WTC11 (cell line): ENCODE measurements around the gene PSMA7. TPM values are rescaled to one million over a fixed set of nuclear protein-coding genes. Genes with fewer than 3 reads are reported as not detected.

ENCODE experiments used
- ATAC-seq: fragments of 200-7000 bp; cut with Tn5 transposase; 2 replicates; pipeline ENCODE4 v1.10.0; 2021; ENCODE audit warnings: mild to moderate bottlenecking, moderate library complexity
- CTCF ChIA-PET: fragments of 300-600 bp; sonication (Branson Sonifier 250); formaldehyde crosslinking; loops from one replicate; lab custom pipeline; 2021; ENCODE audit warnings: antibody characterized with exemption; lab: Charles Lee
- POLR2A ChIA-PET: fragments of 350-600 bp; sonication (Branson Sonifier 250); formaldehyde crosslinking; loops from one replicate; lab custom pipeline; 2021; ENCODE audit warnings: antibody characterized with exemption; lab: Charles Lee
- DNase-seq: peaks from one replicate; pipeline ENCODE4 v3.0.0; 2021; ENCODE audit warnings: low spot score
- H3K27ac Mint-ChIP-seq: 2 replicates; pipeline ENCODE4 v1.8.0; 2021; ENCODE audit warnings: mixed read lengths
- H3K27me3 Mint-ChIP-seq: 2 replicates; pipeline ENCODE4 v1.8.0; 2021; ENCODE audit warnings: low read depth, mild to moderate bottlenecking, moderate library complexity, mixed read lengths
- H3K36me3 Mint-ChIP-seq: 2 replicates; pipeline ENCODE4 v1.8.0; 2021; ENCODE audit warnings: mixed read lengths
- H3K4me1 Mint-ChIP-seq: 2 replicates; pipeline ENCODE4 v1.8.0; 2022; ENCODE audit warnings: mixed read lengths
- H3K4me3 Mint-ChIP-seq: 2 replicates; pipeline ENCODE4 v1.8.0; 2021; ENCODE audit warnings: mild to moderate bottlenecking, moderate library complexity, mixed read lengths
- H3K9me3 Mint-ChIP-seq: 2 replicates; pipeline ENCODE4 v1.8.0; 2021; ENCODE audit warnings: mixed read lengths
- AR ChIP-seq: fragments of 250-450 bp; sonication (Bioruptor Pico); IDR thresholded peaks from 2 replicates; pipeline ENCODE4 v1.9.0; 2021; ENCODE audit warnings: mild to moderate bottlenecking
- ARID4B ChIP-seq: sonication (generic); formaldehyde crosslinking; IDR thresholded peaks from 2 replicates; pipeline ENCODE4 v1.8.0; 2023; ENCODE audit warnings: missing genetic modification reagents, mild to moderate bottlenecking, borderline replicate concordance
- E2F1 ChIP-seq: sonication (generic); formaldehyde crosslinking; IDR thresholded peaks from 2 replicates; pipeline ENCODE4 v1.8.0; 2022; ENCODE audit warnings: mild to moderate bottlenecking, missing genetic modification reagents
- ERG ChIP-seq: fragments of 250-450 bp; sonication (Bioruptor Pico); IDR thresholded peaks from 2 replicates; pipeline ENCODE4 v1.8.0; 2021; ENCODE audit warnings: mild to moderate bottlenecking
- ESRRA ChIP-seq: sonication (generic); formaldehyde crosslinking; IDR thresholded peaks from 2 replicates; pipeline ENCODE4 v1.8.1; 2022; ENCODE audit warnings: mild to moderate bottlenecking, missing genetic modification reagents, borderline replicate concordance
- FOXJ3 ChIP-seq: sonication (generic); formaldehyde crosslinking; IDR thresholded peaks from 2 replicates; pipeline ENCODE4 v1.9.0; 2021; ENCODE audit warnings: missing genetic modification reagents, mild to moderate bottlenecking, borderline replicate concordance
- FOXP4 ChIP-seq: sonication (generic); formaldehyde crosslinking; IDR thresholded peaks from 2 replicates; pipeline ENCODE4 v1.8.0; 2022; ENCODE audit warnings: mild to moderate bottlenecking, missing genetic modification reagents
- GTF2I ChIP-seq: fragments of 250-450 bp; sonication (Bioruptor Pico); conservative IDR thresholded peaks from 2 replicates; pipeline ENCODE4 v1.4.0; 2021; ENCODE audit warnings: mild to moderate bottlenecking
- HMGA2 ChIP-seq: fragments of 250-450 bp; sonication (Bioruptor Pico); IDR thresholded peaks from 2 replicates; pipeline ENCODE4 v1.4.0; 2021; ENCODE audit warnings: mild to moderate bottlenecking, moderate library complexity
- JAZF1 ChIP-seq: fragments of 250-450 bp; sonication (Bioruptor Pico); IDR thresholded peaks from 2 replicates; pipeline ENCODE4 v1.9.0; 2021; ENCODE audit warnings: moderate library complexity, mild to moderate bottlenecking, inconsistent platforms
- JUN ChIP-seq: sonication (generic); formaldehyde crosslinking; IDR thresholded peaks from 2 replicates; pipeline ENCODE4 v1.8.0; 2023; ENCODE audit warnings: mild to moderate bottlenecking, missing genetic modification reagents
- MXD4 ChIP-seq: fragments of 250-450 bp; sonication (Bioruptor Pico); IDR thresholded peaks from 2 replicates; pipeline ENCODE4 v1.8.0; 2021; ENCODE audit warnings: mild to moderate bottlenecking, moderate library complexity, borderline replicate concordance
- PREB ChIP-seq: sonication (generic); formaldehyde crosslinking; IDR thresholded peaks from 2 replicates; pipeline ENCODE4 v1.8.1; 2022; ENCODE audit warnings: mild to moderate bottlenecking, missing genetic modification reagents, moderate library complexity, borderline replicate concordance
- SOX15 ChIP-seq: fragments of 250-450 bp; sonication (Bioruptor Pico); IDR thresholded peaks from 2 replicates; pipeline ENCODE4 v1.9.0; 2021; ENCODE audit warnings: mild to moderate bottlenecking
- SP1 ChIP-seq: sonication (generic); formaldehyde crosslinking; conservative IDR thresholded peaks from 2 replicates; pipeline ENCODE4 v1.8.1; 2022; ENCODE audit warnings: missing genetic modification reagents
- ZNF317 ChIP-seq: sonication (generic); formaldehyde crosslinking; IDR thresholded peaks from 2 replicates; pipeline ENCODE4 v1.8.1; 2023; ENCODE audit warnings: low read depth, mild to moderate bottlenecking, moderate library complexity, missing genetic modification reagents, borderline replicate concordance
- ZNF512 ChIP-seq: sonication (generic); formaldehyde crosslinking; IDR thresholded peaks from 2 replicates; pipeline ENCODE4 v1.8.1; 2022; ENCODE audit warnings: missing genetic modification reagents, borderline replicate concordance
- ZNF671 ChIP-seq: fragments of 250-450 bp; sonication (Bioruptor Pico); IDR thresholded peaks from 2 replicates; pipeline ENCODE4 v1.8.0; 2021; ENCODE audit warnings: mild to moderate bottlenecking
- total RNA-seq: library from RNA; stranded (reverse); gene quantifications from 3 replicates; pipeline ENCODE4 v1.2.3, GENCODE V29; 2021

The PSMA7 gene
- total RNA-seq, 1 experiment from 2014 or later = 364 TPM

GRCh38 chr20:62150310-62150575 is 7.0 kb upstream of the PSMA7 start:
- Mint-ChIP-seq H3K4me3 (no peak overlapping the region), H3K27ac (peak overlapping the region; percentile 97), H3K9me3 (peaks cover 8% of the 10 kb centered on the region), H3K4me1 (peaks cover 43% of the 10 kb centered on the region), H3K36me3 (peaks cover 32% of the 10 kb centered on the region), H3K27me3 (no peaks in the 10 kb centered on the region)
- ChIA-PET CTCF (interaction anchor here (1.6 kb wide), 1 partner anchor 139 kb away, joined by 6 read pairs; no protein-coding TSS in a partner anchor), POLR2A (no interaction called here)
- no peak for DNase-seq
- TF ChIP-seq AR (CRISPR knock-in tag) (no peak), FOXJ3 (CRISPR knock-in tag) (no peak), SP1 (CRISPR knock-in tag) (no peak), ERG (CRISPR knock-in tag) (no peak), ZNF317 (no peak), SOX15 (CRISPR knock-in tag) (no peak)
- no peak for ATAC-seq

GRCh38 chr20:62149532-62150309 is 6.5 kb upstream of the PSMA7 start:
- no peaks in the 10 kb centered on the region for H3K27me3 Mint-ChIP-seq
- peaks cover 8% of the 10 kb centered on the region for H3K9me3 Mint-ChIP-seq
- ChIA-PET CTCF (interaction anchor here (0.8 to 1.6 kb wide), 2 partner anchors 12 to 139 kb away, joined by 3 to 6 read pairs; no protein-coding TSS in a partner anchor), POLR2A (no interaction called here)
- peak overlapping the region; percentile 97 for H3K27ac Mint-ChIP-seq
- DNase-seq (no peak), ATAC-seq (peak; percentile 69)
- H3K4me3 Mint-ChIP-seq = no peak overlapping the region
- peaks cover 32% of the 10 kb centered on the region for H3K36me3 Mint-ChIP-seq
- peaks cover 43% of the 10 kb centered on the region for H3K4me1 Mint-ChIP-seq
- no peak for TF ChIP-seq E2F1
- no peak for TF ChIP-seq FOXP4 (CRISPR knock-in tag)
- no peak for TF ChIP-seq ZNF671 (CRISPR knock-in tag)
- no peak for TF ChIP-seq GTF2I
- TF ChIP-seq HMGA2 = no peak
- no peak for TF ChIP-seq JAZF1 (CRISPR knock-in tag)
- TF ChIP-seq ESRRA (CRISPR knock-in tag) = no peak
- TF ChIP-seq ZNF512 = no peak
- no peak for TF ChIP-seq JUN (CRISPR knock-in tag)
- no peak for TF ChIP-seq PREB (CRISPR knock-in tag)
- TF ChIP-seq FOXJ3 (CRISPR knock-in tag) = no peak
- TF ChIP-seq MXD4 (CRISPR knock-in tag) = no peak
- TF ChIP-seq ARID4B (CRISPR knock-in tag) = no peak
